Esophagus squamous epithelium (tissue), 4 donors: Measurements from ENCODE around the gene SIL1.

Experiments
- POLR2A ChIP-seq, 4 donors: fragments of 450-650 bp; IDR thresholded peaks; one replicate each; pipeline ENCODE4 v1.6.1; 2017; ENCODE audit warnings: antibody characterized with exemption in 4 of 4, mild to moderate bottlenecking in 4 of 4, moderate library complexity in 3 of 4
- TF ChIP-seq, protein P1 (sequence below), 6 experiments: fragments of 450-650 bp in 4 of 6; fragments of 200-600 bp in 2 of 6; sonication (generic) in 2 of 6; IDR thresholded peaks; one replicate each; pipeline ENCODE4 v1.5.1; 2016 to 2019; ENCODE audit warnings: antibody characterized with exemption in 6 of 6, mild to moderate bottlenecking in 4 of 6, moderate library complexity in 4 of 6

DNA sequence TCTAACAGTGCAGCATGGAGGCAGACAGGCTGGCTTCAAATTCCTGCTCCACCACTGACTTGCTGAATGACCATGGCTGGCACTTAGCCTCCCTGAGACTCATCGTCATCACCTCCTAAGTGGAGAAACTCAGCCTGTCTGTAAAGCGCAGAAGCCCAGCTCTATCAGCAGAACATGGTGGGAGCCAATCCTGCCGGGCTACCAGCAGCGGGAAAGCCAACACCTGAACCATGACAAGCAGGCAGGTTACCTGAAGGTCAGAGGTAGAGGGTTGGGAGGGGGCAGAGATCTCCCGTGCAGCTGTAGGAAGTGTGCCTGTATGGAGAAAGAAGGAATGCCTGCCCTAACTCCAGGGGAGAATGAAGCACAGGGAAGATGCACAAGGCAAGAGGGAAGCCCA lies 250.4 kb downstream of the SIL1 start:
- TF ChIP-seq, protein P1, sequence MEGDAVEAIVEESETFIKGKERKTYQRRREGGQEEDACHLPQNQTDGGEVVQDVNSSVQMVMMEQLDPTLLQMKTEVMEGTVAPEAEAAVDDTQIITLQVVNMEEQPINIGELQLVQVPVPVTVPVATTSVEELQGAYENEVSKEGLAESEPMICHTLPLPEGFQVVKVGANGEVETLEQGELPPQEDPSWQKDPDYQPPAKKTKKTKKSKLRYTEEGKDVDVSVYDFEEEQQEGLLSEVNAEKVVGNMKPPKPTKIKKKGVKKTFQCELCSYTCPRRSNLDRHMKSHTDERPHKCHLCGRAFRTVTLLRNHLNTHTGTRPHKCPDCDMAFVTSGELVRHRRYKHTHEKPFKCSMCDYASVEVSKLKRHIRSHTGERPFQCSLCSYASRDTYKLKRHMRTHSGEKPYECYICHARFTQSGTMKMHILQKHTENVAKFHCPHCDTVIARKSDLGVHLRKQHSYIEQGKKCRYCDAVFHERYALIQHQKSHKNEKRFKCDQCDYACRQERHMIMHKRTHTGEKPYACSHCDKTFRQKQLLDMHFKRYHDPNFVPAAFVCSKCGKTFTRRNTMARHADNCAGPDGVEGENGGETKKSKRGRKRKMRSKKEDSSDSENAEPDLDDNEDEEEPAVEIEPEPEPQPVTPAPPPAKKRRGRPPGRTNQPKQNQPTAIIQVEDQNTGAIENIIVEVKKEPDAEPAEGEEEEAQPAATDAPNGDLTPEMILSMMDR (IDR thresholded peaks at IDR 0.05), result no peak
- TF ChIP-seq POLR2A (IDR thresholded peaks at IDR 0.05), result no peak
